Activated naive CD8-positive, alpha-beta T cell treated with anti-CD3 and anti-CD28 coated beads, Interleukin-2, amount 50 U/mL, for 24 hours (primary cell): Measurements from ENCODE around the gene ZNF770.
"Not testable (repeated sequence)": the region's sequence is repeated elsewhere in the genome, so short reads cannot be mapped to it uniquely, and the experiment has no call there.

Experiments
- ATAC-seq: fragments of 150-1000 bp; cut with Tn5 transposase; one replicate; pipeline ENCODE4 v1.10.0; 2021
- DNase-seq: peaks from one replicate; pipeline ENCODE4 v3.0.0; 2021
- H3K27ac Mint-ChIP-seq: one replicate; pipeline ENCODE4 v1.8.0; 2021; ENCODE audit warnings: mild to moderate bottlenecking, mixed read lengths
- H3K27me3 Mint-ChIP-seq: one replicate; pipeline ENCODE4 v1.8.0; 2021; ENCODE audit warnings: mixed read lengths
- H3K36me3 Mint-ChIP-seq: one replicate; pipeline ENCODE4 v1.8.0; 2021; ENCODE audit warnings: low read depth, mixed read lengths
- H3K4me1 Mint-ChIP-seq: one replicate; pipeline ENCODE4 v1.8.0; 2021; ENCODE audit warnings: mixed read lengths
- H3K4me3 Mint-ChIP-seq: one replicate; pipeline ENCODE4 v1.8.0; 2021; ENCODE audit warnings: mild to moderate bottlenecking, moderate library complexity, mixed read lengths
- H3K9me3 Mint-ChIP-seq: one replicate; pipeline ENCODE4 v1.8.0; 2021; ENCODE audit warnings: mixed read lengths

ZNF770 gene

GRCh38 chr15:34951993-34952392 is 36.1 kb downstream of the ZNF770 start:
- Mint-ChIP-seq H3K27ac (no peak overlapping the region), H3K27me3 (no peaks in the 10 kb centered on the region), H3K4me3 (no peak overlapping the region), H3K9me3 (no peaks in the 10 kb centered on the region), H3K4me1 (no peaks in the 10 kb centered on the region), H3K36me3 (peaks cover 28% of the 10 kb centered on the region)
- no peak for DNase-seq
- no peak for ATAC-seq

GRCh38 chr15:34944936-34945335 is 43.2 kb downstream of the ZNF770 start:
- Mint-ChIP-seq H3K9me3 (no peaks in the 10 kb centered on the region), H3K27ac (no peak overlapping the region), H3K4me1 (no peaks in the 10 kb centered on the region), H3K27me3 (no peaks in the 10 kb centered on the region), H3K36me3 (peaks cover 23% of the 10 kb centered on the region), H3K4me3 (no peak overlapping the region)
- ATAC-seq (no peak), DNase-seq (no peak)

GRCh38 chr15:34943711-34944110 is 44.4 kb downstream of the ZNF770 start:
- H3K27me3 Mint-ChIP-seq: no peaks in the 10 kb centered on the region
- ATAC-seq (no peak), DNase-seq (no peak)
- no peak overlapping the region for H3K4me3 Mint-ChIP-seq
- no peaks in the 10 kb centered on the region for H3K4me1 Mint-ChIP-seq
- H3K9me3 Mint-ChIP-seq: no peaks in the 10 kb centered on the region
- peaks cover 31% of the 10 kb centered on the region for H3K36me3 Mint-ChIP-seq
- H3K27ac Mint-ChIP-seq: no peak overlapping the region

- DNase-seq: not testable (repeated sequence)
These were observed 44.8 kb downstream of the ZNF770 start for GRCh38 chr15:34943264-34943663.

GRCh38 chr15:34942363-34942762 is 45.7 kb downstream of the ZNF770 start:
- Mint-ChIP-seq H3K36me3 (peaks cover 35% of the 10 kb centered on the region), H3K27me3 (no peaks in the 10 kb centered on the region), H3K4me1 (no peaks in the 10 kb centered on the region), H3K27ac (no peak overlapping the region), H3K9me3 (no peaks in the 10 kb centered on the region), H3K4me3 (no peak overlapping the region)
- ATAC-seq (no peak), DNase-seq (no peak)

More at GRCh38 chr15:34943264-34943663, 44.8 kb downstream of the ZNF770 start:
- not testable (repeated sequence) for H3K27me3 Mint-ChIP-seq, ATAC-seq, H3K4me3 Mint-ChIP-seq, H3K9me3 Mint-ChIP-seq, H3K27ac Mint-ChIP-seq, H3K4me1 Mint-ChIP-seq
- H3K36me3 Mint-ChIP-seq: peaks cover 34% of the 10 kb centered on the region

GRCh38 chr15:34941831-34942230 is 46.3 kb downstream of the ZNF770 start:
- H3K9me3 Mint-ChIP-seq: no peaks in the 10 kb centered on the region
- no peak overlapping the region for H3K27ac Mint-ChIP-seq
- H3K4me1 Mint-ChIP-seq: no peaks in the 10 kb centered on the region
- peaks cover 35% of the 10 kb centered on the region for H3K36me3 Mint-ChIP-seq
- H3K4me3 Mint-ChIP-seq: no peak overlapping the region
- no peak for ATAC-seq
- no peaks in the 10 kb centered on the region for H3K27me3 Mint-ChIP-seq
- no peak for DNase-seq

GRCh38 chr15:34941185-34941698 is 46.8 kb downstream of the ZNF770 start:
- H3K27me3 Mint-ChIP-seq: no peaks in the 10 kb centered on the region
- H3K36me3 Mint-ChIP-seq: peaks cover 36% of the 10 kb centered on the region
- ATAC-seq: no peak
- no peaks in the 10 kb centered on the region for H3K9me3 Mint-ChIP-seq
- no peak overlapping the region for H3K27ac Mint-ChIP-seq
- no peaks in the 10 kb centered on the region for H3K4me1 Mint-ChIP-seq
- H3K4me3 Mint-ChIP-seq: no peak overlapping the region
- DNase-seq: no peak

GRCh38 chr15:34933432-34933975 is 54.6 kb downstream of the ZNF770 start:
- Mint-ChIP-seq H3K4me3 (no peak overlapping the region), H3K27me3 (no peaks in the 10 kb centered on the region), H3K36me3 (peaks cover 54% of the 10 kb centered on the region), H3K9me3 (no peaks in the 10 kb centered on the region), H3K4me1 (no peaks in the 10 kb centered on the region), H3K27ac (no peak overlapping the region)
- ATAC-seq (no peak), DNase-seq (no peak)

- not testable (repeated sequence) for DNase-seq, H3K27ac Mint-ChIP-seq, H3K27me3 Mint-ChIP-seq, H3K4me1 Mint-ChIP-seq, H3K9me3 Mint-ChIP-seq, H3K4me3 Mint-ChIP-seq, ATAC-seq
- H3K36me3 Mint-ChIP-seq: peaks cover 55% of the 10 kb centered on the region
These were observed 59.7 kb downstream of the ZNF770 start for GRCh38 chr15:34928349-34928748.
